ENCODE measurements around the gene STX18. TPM values are rescaled to one million over a fixed set of nuclear protein-coding genes. Genes with fewer than 3 reads are reported as not detected.

Gene STX18
- polyA plus RNA-seq, 4 donors = 24.2 to 55.0 (median 38.7) TPM

DNA sequence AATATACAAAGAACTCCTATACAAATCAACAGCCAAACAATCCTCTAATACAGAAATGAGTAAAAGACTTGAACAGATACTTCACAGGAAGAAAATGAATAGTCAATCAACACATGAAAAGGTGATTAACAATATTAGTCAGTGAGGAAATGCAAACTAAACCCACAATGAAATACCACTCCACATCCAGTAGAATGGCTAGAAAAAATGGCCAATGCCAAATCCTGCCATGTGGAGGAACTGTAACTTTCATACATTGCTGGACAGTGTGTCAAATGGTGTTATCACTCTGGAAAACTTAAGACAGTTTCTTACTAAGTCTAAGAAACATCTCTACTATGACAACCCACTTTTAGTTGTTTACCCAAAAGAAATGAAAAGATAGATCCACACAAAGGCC lies 95.4 kb downstream of the STX18 start:
- Histone ChIP-seq H3K4me3 (ENCODE audit: low read depth in 1 of 3, low read length in 3 of 3) (no peak overlapping the region), H3K9me3 (ENCODE audit: control insufficient read depth in 2 of 2, insufficient read depth in 1 of 2, low read depth in 1 of 2, low read length in 1 of 2) (no peaks in the 10 kb centered on the region), H3K27ac (ENCODE audit: low read depth in 1 of 3, low read length in 2 of 3) (no peak overlapping the region), H3K4me1 (ENCODE audit: control insufficient read depth in 3 of 3, insufficient read depth in 2 of 3, low read depth in 1 of 3, low read length in 2 of 3) (no peaks in the 10 kb centered on the region), H3K27me3 (ENCODE audit: control insufficient read depth in 3 of 3, insufficient read depth in 3 of 3, low read length in 3 of 3) (no peaks in the 10 kb centered on the region), H3K36me3 (ENCODE audit: control insufficient read depth in 3 of 3, insufficient read depth in 2 of 3, low read depth in 1 of 3, low read length in 3 of 3) (peaks cover 0 to 2% (median 2%) of the 10 kb centered on the region in 3 donors)
- DNase-seq (no peak), FAIRE-seq (no peak)

GRCh38 chr4:4443821-4444220 lies 98.0 kb downstream of the STX18 start:
- no peak overlapping the region for H3K4me3 ChIP-seq (ENCODE audit: low read depth in 1 of 3, low read length in 3 of 3)
- DNase-seq (no peak), FAIRE-seq (no peak)
- no peaks in the 10 kb centered on the region for H3K27me3 ChIP-seq (ENCODE audit: control insufficient read depth in 3 of 3, insufficient read depth in 3 of 3, low read length in 3 of 3)
- no peaks in the 10 kb centered on the region for H3K4me1 ChIP-seq (ENCODE audit: control insufficient read depth in 3 of 3, insufficient read depth in 2 of 3, low read depth in 1 of 3, low read length in 2 of 3)
- no peak overlapping the region for H3K27ac ChIP-seq (ENCODE audit: low read depth in 1 of 3, low read length in 2 of 3)
- WGBS, 3 donors = 87 to 92% (median 87%) methylated on average over 2 of the region's 2 CpGs
- H3K36me3 ChIP-seq (ENCODE audit: control insufficient read depth in 3 of 3, insufficient read depth in 2 of 3, low read depth in 1 of 3, low read length in 3 of 3) = peaks cover 0 to 4% (median 3%) of the 10 kb centered on the region in 3 donors
- no peaks in the 10 kb centered on the region for H3K9me3 ChIP-seq (ENCODE audit: control insufficient read depth in 2 of 2, insufficient read depth in 1 of 2, low read depth in 1 of 2, low read length in 1 of 2)

- Histone ChIP-seq H3K4me1 (ENCODE audit: control insufficient read depth in 3 of 3, insufficient read depth in 2 of 3, low read depth in 1 of 3, low read length in 2 of 3) (no peaks in the 10 kb centered on the region), H3K36me3 (ENCODE audit: control insufficient read depth in 3 of 3, insufficient read depth in 2 of 3, low read depth in 1 of 3, low read length in 3 of 3) (peaks cover 0 to 21% (median 15%) of the 10 kb centered on the region in 3 donors), H3K4me3 (ENCODE audit: low read depth in 1 of 3, low read length in 3 of 3) (no peak overlapping the region), H3K27ac (ENCODE audit: low read depth in 1 of 3, low read length in 2 of 3) (no peak overlapping the region), H3K27me3 (ENCODE audit: control insufficient read depth in 3 of 3, insufficient read depth in 3 of 3, low read length in 3 of 3) (no peaks in the 10 kb centered on the region), H3K9me3 (ENCODE audit: control insufficient read depth in 2 of 2, insufficient read depth in 1 of 2, low read depth in 1 of 2, low read length in 1 of 2) (no peaks in the 10 kb centered on the region)
- DNase-seq = no peak
- WGBS, 3 donors = 75 to 81% (median 77%) methylated on average over 2 of the region's 2 CpGs
- FAIRE-seq = no peak
Measured at GRCh38 chr4:4440333-4441061, 101.4 kb downstream of the STX18 start.

GRCh38 chr4:4439782-4440181 lies 102.1 kb downstream of the STX18 start:
- H3K27ac ChIP-seq (ENCODE audit: low read depth in 1 of 3, low read length in 2 of 3) = no peak overlapping the region
- FAIRE-seq (no peak), DNase-seq (no peak)
- no peaks in the 10 kb centered on the region for H3K27me3 ChIP-seq (ENCODE audit: control insufficient read depth in 3 of 3, insufficient read depth in 3 of 3, low read length in 3 of 3)
- no peaks in the 10 kb centered on the region for H3K4me1 ChIP-seq (ENCODE audit: control insufficient read depth in 3 of 3, insufficient read depth in 2 of 3, low read depth in 1 of 3, low read length in 2 of 3)
- no peaks in the 10 kb centered on the region for H3K9me3 ChIP-seq (ENCODE audit: control insufficient read depth in 2 of 2, insufficient read depth in 1 of 2, low read depth in 1 of 2, low read length in 1 of 2)
- H3K4me3 ChIP-seq (ENCODE audit: low read depth in 1 of 3, low read length in 3 of 3) = no peak overlapping the region
- 61 to 77% (median 75%) methylated on average over 4 of the region's 4 CpGs for WGBS, 3 donors
- H3K36me3 ChIP-seq (ENCODE audit: control insufficient read depth in 3 of 3, insufficient read depth in 2 of 3, low read depth in 1 of 3, low read length in 3 of 3) = peaks cover 0 to 21% (median 17%) of the 10 kb centered on the region in 3 donors

GRCh38 chr4:4438891-4439290 lies 103.0 kb downstream of the STX18 start:
- FAIRE-seq (no peak), DNase-seq (no peak)
- Histone ChIP-seq H3K36me3 (ENCODE audit: control insufficient read depth in 3 of 3, insufficient read depth in 2 of 3, low read depth in 1 of 3, low read length in 3 of 3) (peaks cover 0 to 24% (median 19%) of the 10 kb centered on the region in 3 donors), H3K27me3 (ENCODE audit: control insufficient read depth in 3 of 3, insufficient read depth in 3 of 3, low read length in 3 of 3) (no peaks in the 10 kb centered on the region), H3K4me1 (ENCODE audit: control insufficient read depth in 3 of 3, insufficient read depth in 2 of 3, low read depth in 1 of 3, low read length in 2 of 3) (no peaks in the 10 kb centered on the region), H3K4me3 (ENCODE audit: low read depth in 1 of 3, low read length in 3 of 3) (no peak overlapping the region), H3K9me3 (ENCODE audit: control insufficient read depth in 2 of 2, insufficient read depth in 1 of 2, low read depth in 1 of 2, low read length in 1 of 2) (no peaks in the 10 kb centered on the region), H3K27ac (ENCODE audit: low read depth in 1 of 3, low read length in 2 of 3) (no peak overlapping the region)

- no peak overlapping the region for H3K27ac ChIP-seq (ENCODE audit: low read depth in 1 of 3, low read length in 2 of 3)
- H3K9me3 ChIP-seq (ENCODE audit: control insufficient read depth in 2 of 2, insufficient read depth in 1 of 2, low read depth in 1 of 2, low read length in 1 of 2) = no peaks in the 10 kb centered on the region
- FAIRE-seq (no peak), DNase-seq (no peak)
- no peak overlapping the region for H3K4me3 ChIP-seq (ENCODE audit: low read depth in 1 of 3, low read length in 3 of 3)
- no peaks in the 10 kb centered on the region for H3K4me1 ChIP-seq (ENCODE audit: control insufficient read depth in 3 of 3, insufficient read depth in 2 of 3, low read depth in 1 of 3, low read length in 2 of 3)
- 93 to 94% (median 93%) methylated on average over 13 of the region's 13 CpGs for WGBS, 3 donors
- peaks cover 0 to 27% (median 20%) of the 10 kb centered on the region in 3 donors for H3K36me3 ChIP-seq (ENCODE audit: control insufficient read depth in 3 of 3, insufficient read depth in 2 of 3, low read depth in 1 of 3, low read length in 3 of 3)
- H3K27me3 ChIP-seq (ENCODE audit: control insufficient read depth in 3 of 3, insufficient read depth in 3 of 3, low read length in 3 of 3) = no peaks in the 10 kb centered on the region
Measured at GRCh38 chr4:4437798-4438470, 103.9 kb downstream of the STX18 start.

DNA sequence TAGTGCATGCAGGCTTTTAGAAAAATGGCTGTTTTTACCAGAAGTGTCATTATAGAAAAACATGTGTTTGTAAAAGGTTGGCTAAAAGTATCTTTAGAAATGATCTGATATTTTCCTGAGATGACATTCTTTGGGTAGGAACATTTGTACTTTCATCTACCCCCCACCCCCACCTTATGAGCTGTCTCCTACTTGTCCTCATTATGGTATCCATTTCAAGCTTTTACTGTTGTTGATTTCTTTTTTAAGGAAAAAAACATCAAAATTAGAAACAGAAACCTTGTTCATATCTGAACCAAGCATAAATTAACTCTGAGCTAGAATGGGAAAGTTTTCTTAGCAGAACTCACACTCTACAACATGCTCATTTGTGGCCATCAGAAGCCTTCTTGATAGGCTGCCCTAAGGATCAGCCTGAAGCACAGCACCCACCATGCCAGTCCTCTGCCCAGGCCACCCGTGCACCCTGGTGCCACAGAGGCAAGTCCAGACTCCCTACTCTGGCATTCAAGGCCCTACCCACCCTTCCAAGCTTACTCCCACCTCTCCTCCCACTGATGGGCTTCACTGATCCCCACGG lies 105.5 kb downstream of the STX18 start:
- no peak overlapping the region for H3K4me3 ChIP-seq (ENCODE audit: low read depth in 1 of 3, low read length in 3 of 3)
- WGBS, 3 donors = 81 to 93% (median 89%) methylated on average over 2 of the region's 2 CpGs
- H3K27ac ChIP-seq (ENCODE audit: low read depth in 1 of 3, low read length in 2 of 3) = no peak overlapping the region
- H3K36me3 ChIP-seq (ENCODE audit: control insufficient read depth in 3 of 3, insufficient read depth in 2 of 3, low read depth in 1 of 3, low read length in 3 of 3) = peaks cover 0 to 37% (median 25%) of the 10 kb centered on the region in 3 donors
- no peaks in the 10 kb centered on the region for H3K4me1 ChIP-seq (ENCODE audit: control insufficient read depth in 3 of 3, insufficient read depth in 2 of 3, low read depth in 1 of 3, low read length in 2 of 3)
- no peak for DNase-seq
- no peaks in the 10 kb centered on the region for H3K9me3 ChIP-seq (ENCODE audit: control insufficient read depth in 2 of 2, insufficient read depth in 1 of 2, low read depth in 1 of 2, low read length in 1 of 2)
- no peaks in the 10 kb centered on the region for H3K27me3 ChIP-seq (ENCODE audit: control insufficient read depth in 3 of 3, insufficient read depth in 3 of 3, low read length in 3 of 3)
- FAIRE-seq = no peak

- DNase-seq (no peak), FAIRE-seq (no peak)
- no peaks in the 10 kb centered on the region for H3K9me3 ChIP-seq (ENCODE audit: control insufficient read depth in 2 of 2, insufficient read depth in 1 of 2, low read depth in 1 of 2, low read length in 1 of 2)
- 82 to 98% (median 89%) methylated on average over 4 of the region's 4 CpGs for WGBS, 3 donors
- H3K27me3 ChIP-seq (ENCODE audit: control insufficient read depth in 3 of 3, insufficient read depth in 3 of 3, low read length in 3 of 3) = no peaks in the 10 kb centered on the region
- H3K27ac ChIP-seq (ENCODE audit: low read depth in 1 of 3, low read length in 2 of 3) = no peak overlapping the region
- peaks cover 0 to 39% (median 21%) of the 10 kb centered on the region in 3 donors for H3K36me3 ChIP-seq (ENCODE audit: control insufficient read depth in 3 of 3, insufficient read depth in 2 of 3, low read depth in 1 of 3, low read length in 3 of 3)
- no peaks in the 10 kb centered on the region for H3K4me1 ChIP-seq (ENCODE audit: control insufficient read depth in 3 of 3, insufficient read depth in 2 of 3, low read depth in 1 of 3, low read length in 2 of 3)
- no peak overlapping the region for H3K4me3 ChIP-seq (ENCODE audit: low read depth in 1 of 3, low read length in 3 of 3)
Measured at GRCh38 chr4:4433941-4434340, 107.9 kb downstream of the STX18 start.
